ENCODE data around the gene TAC3.
"Not testable (repeated sequence)": the region's sequence is repeated elsewhere in the genome, so short reads cannot be mapped to it uniquely, and the experiment has no call there.

GRCh38 chr12:57022324-57022723 lies 6.0 kb upstream of the TAC3 start:
- not testable (repeated sequence) for TF ChIP-seq NFE2L2 (IDR thresholded peaks at IDR 0.05; ENCODE audit: low read depth, low read length); ELK1 (IDR thresholded peaks at IDR 0.05; ENCODE audit: borderline replicate concordance, low read depth, low read length); POLR2A (IDR thresholded peaks at IDR 0.05; ENCODE audit: low read depth, low read length); CEBPB (IDR thresholded peaks at IDR 0.05; ENCODE audit: low read depth, low read length); RFX5 (IDR thresholded peaks at IDR 0.05; ENCODE audit: low read depth, low read length); MAFK (IDR thresholded peaks at IDR 0.05; ENCODE audit: low read depth, low read length)
- TF ChIP-seq, protein P1, sequence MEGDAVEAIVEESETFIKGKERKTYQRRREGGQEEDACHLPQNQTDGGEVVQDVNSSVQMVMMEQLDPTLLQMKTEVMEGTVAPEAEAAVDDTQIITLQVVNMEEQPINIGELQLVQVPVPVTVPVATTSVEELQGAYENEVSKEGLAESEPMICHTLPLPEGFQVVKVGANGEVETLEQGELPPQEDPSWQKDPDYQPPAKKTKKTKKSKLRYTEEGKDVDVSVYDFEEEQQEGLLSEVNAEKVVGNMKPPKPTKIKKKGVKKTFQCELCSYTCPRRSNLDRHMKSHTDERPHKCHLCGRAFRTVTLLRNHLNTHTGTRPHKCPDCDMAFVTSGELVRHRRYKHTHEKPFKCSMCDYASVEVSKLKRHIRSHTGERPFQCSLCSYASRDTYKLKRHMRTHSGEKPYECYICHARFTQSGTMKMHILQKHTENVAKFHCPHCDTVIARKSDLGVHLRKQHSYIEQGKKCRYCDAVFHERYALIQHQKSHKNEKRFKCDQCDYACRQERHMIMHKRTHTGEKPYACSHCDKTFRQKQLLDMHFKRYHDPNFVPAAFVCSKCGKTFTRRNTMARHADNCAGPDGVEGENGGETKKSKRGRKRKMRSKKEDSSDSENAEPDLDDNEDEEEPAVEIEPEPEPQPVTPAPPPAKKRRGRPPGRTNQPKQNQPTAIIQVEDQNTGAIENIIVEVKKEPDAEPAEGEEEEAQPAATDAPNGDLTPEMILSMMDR (conservative IDR thresholded peaks at IDR 0.05; ENCODE audit: low read depth, low read length) = not testable (repeated sequence)
- peak; percentile 39; the same call in 1 of the 2 replicates for TF ChIP-seq FOS (IDR thresholded peaks at IDR 0.05; ENCODE audit: low read depth, low read length)
